SU-DHL-6 (cell line): Measurements from ENCODE around the gene C1orf50.

Experiments
- CTCF ChIP-seq: fragments of 200-600 bp; sonication (generic); IDR thresholded peaks from one replicate; pipeline ENCODE4 v1.5.1; 2017; ENCODE audit warnings: antibody characterized with exemption, mild to moderate bottlenecking, low read length, moderate library complexity; ENCODE audit not compliant: insufficient read depth, poor library complexity, severe bottlenecking
- EZH2phosphoT487 ChIP-seq: fragments of 200-600 bp; sonication (generic), shearing (Covaris generic); conservative IDR thresholded peaks from 2 replicates; pipeline ENCODE4 v1.6.1; 2018; ENCODE audit warnings: mild to moderate bottlenecking, antibody characterized with exemption, low read length, moderate library complexity, mixed read lengths

GRCh38 chr1:42783092-42783491 is 16.0 kb downstream of the C1orf50 start:
- TF ChIP-seq CTCF: no peak
- no peak for TF ChIP-seq EZH2phosphoT487
